Activated naive CD4-positive, alpha-beta T cell treated with anti-CD3 and anti-CD28 coated beads, Interleukin-2, amount 10 ng/mL, durations not matched to agents 7 days and 5 days (primary cell): ENCODE measurements around the gene SLC45A3.
"Not testable (repeated sequence)": the region's sequence is repeated elsewhere in the genome, so short reads cannot be mapped to it uniquely, and the experiment has no call there.

ENCODE experiments used
- CTCF ChIA-PET: fragments of 350-600 bp; sonication (Branson Sonifier 250); formaldehyde crosslinking; loops from one replicate; lab custom pipeline; 2021; ENCODE audit warnings: antibody characterized with exemption; lab: Charles Lee
- DNase-seq: peaks from one replicate; pipeline ENCODE4 v3.0.0-alpha.2; 2020
- H3K27ac Mint-ChIP-seq: one replicate; pipeline ENCODE4 v1.8.0; 2021; ENCODE audit warnings: mild to moderate bottlenecking, moderate library complexity, mixed read lengths
- H3K27me3 Mint-ChIP-seq: one replicate; pipeline ENCODE4 v1.8.0; 2021; ENCODE audit warnings: mild to moderate bottlenecking, mixed read lengths
- H3K36me3 Mint-ChIP-seq: one replicate; pipeline ENCODE4 v1.8.0; 2021; ENCODE audit warnings: mixed read lengths
- H3K4me1 Mint-ChIP-seq: one replicate; pipeline ENCODE4 v1.8.0; 2021; ENCODE audit warnings: mixed read lengths
- H3K4me3 Mint-ChIP-seq: one replicate; pipeline ENCODE4 v1.8.0; 2021; ENCODE audit warnings: mild to moderate bottlenecking, moderate library complexity, mixed read lengths
- H3K9me3 Mint-ChIP-seq: one replicate; pipeline ENCODE4 v1.8.0; 2021; ENCODE audit warnings: mixed read lengths

SLC45A3 gene

DNA sequence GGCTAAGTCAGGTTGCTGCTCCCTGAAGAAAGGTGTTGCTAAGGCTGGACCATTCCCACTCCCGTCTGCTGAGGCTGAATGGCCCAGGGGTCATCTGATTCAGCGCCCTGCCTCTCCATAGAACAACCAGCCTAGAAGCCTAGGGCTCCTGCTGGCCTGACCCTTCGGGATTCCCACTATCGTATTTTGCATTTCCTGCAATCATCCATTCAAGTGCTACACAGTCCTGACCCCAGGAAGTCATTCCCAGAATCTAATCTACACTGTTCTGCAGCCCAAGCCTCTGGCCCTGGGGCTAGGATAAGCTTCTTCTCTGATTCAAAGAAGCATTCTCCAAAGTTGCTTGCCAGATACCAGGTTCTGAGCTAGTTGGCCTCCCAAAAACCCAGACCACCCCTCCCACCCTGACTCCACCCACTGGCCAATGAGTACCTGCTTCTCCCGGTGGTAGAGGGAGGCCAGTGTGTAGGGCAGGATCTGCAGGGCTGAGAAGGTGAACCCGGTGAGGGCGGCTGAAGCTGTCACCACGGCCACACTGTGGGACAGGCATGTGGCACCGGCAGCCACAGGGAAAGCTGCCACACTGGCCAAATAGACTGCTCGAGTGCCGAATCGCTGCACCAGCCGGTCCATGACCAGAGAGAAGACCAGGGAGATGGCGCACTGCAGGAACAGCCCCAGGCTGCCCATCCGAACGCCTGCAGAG, 18.7 kb downstream of the SLC45A3 start:
- Mint-ChIP-seq H3K4me1 (peaks cover 2% of the 10 kb centered on the region), H3K36me3 (no peaks in the 10 kb centered on the region), H3K27me3 (peaks cover 57% of the 10 kb centered on the region), H3K4me3 (no peak overlapping the region), H3K27ac (no peak overlapping the region), H3K9me3 (no peaks in the 10 kb centered on the region)
- CTCF ChIA-PET = interaction anchor here (0.8 to 9.0 kb wide), 12 partner anchors 17 to 317 kb away, joined by 3 to 337 read pairs (median 54); partner anchors contain the start of gene ELK4
- no peak for DNase-seq

DNA sequence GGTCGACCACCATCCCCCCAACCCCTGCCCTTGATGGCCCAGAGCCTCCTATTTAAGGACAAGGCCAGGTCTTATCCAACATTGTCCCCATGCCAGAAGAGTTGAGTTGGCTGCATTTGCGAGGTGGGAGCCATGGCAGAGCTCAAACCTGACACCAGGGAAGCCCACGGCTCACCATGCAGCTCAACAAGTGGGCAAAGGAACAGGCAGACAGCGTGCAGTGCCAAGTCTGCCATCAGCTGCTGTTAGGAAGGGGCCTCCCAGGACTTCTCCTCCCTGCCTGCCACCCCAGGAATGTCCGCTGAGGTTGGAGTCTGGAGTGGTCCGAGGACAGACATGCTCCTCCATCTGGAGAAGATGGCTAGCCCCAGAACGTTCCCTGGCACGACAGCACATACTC, 19.9 kb downstream of the SLC45A3 start:
- H3K9me3 Mint-ChIP-seq = no peaks in the 10 kb centered on the region
- CTCF ChIA-PET = interaction anchor here (0.8 to 9.0 kb wide), 15 partner anchors 12 to 318 kb away, joined by 3 to 337 read pairs (median 35); partner anchors contain the start of genes ELK4 and RAB29

GRCh38 chr1:205658943-205659581, 21.2 kb downstream of the SLC45A3 start:
- peak; percentile 86 for DNase-seq
- Mint-ChIP-seq H3K27me3 (peaks cover 39% of the 10 kb centered on the region), H3K9me3 (no peaks in the 10 kb centered on the region), H3K36me3 (no peaks in the 10 kb centered on the region), H3K4me1 (no peaks in the 10 kb centered on the region), H3K27ac (no peak overlapping the region), H3K4me3 (no peak overlapping the region)
- CTCF ChIA-PET = interaction anchor here (0.7 to 9.0 kb wide), 60 partner anchors 9 to 451 kb away, joined by 3 to 337 read pairs (median 6); partner anchors contain the start of genes ELK4, KLHDC8A, PM20D1 and RAB29

More for the DNA sequence above, 19.9 kb downstream of the SLC45A3 start:
- no peaks in the 10 kb centered on the region for H3K36me3 Mint-ChIP-seq
- H3K27ac Mint-ChIP-seq = no peak overlapping the region
- peaks cover 2% of the 10 kb centered on the region for H3K4me1 Mint-ChIP-seq
- no peak for DNase-seq
- H3K27me3 Mint-ChIP-seq = peaks cover 48% of the 10 kb centered on the region
- H3K4me3 Mint-ChIP-seq = no peak overlapping the region

DNA sequence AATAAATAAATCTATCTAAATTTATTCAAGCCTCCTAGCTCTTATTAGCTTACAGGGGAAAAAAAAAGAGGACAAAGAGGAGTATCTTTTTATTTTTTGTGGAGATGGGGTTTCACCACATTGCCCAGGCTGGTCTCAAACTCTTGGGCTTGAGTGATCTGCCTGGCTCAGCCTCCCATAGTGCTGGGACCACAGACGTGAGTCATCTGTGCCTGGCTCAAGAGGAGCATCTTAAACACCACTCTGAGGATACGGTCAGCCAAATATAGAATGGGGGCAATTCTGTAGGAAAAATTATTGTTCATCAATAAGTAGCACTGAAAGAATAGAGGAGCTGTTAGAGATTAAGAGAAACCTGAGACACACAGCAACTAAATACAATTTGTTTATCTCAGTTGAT, 24.1 kb downstream of the SLC45A3 start:
- no peak overlapping the region for H3K27ac Mint-ChIP-seq
- no peak for DNase-seq
- no peaks in the 10 kb centered on the region for H3K4me1 Mint-ChIP-seq
- H3K9me3 Mint-ChIP-seq = no peaks in the 10 kb centered on the region
- H3K27me3 Mint-ChIP-seq = peaks cover 29% of the 10 kb centered on the region
- no peaks in the 10 kb centered on the region for H3K36me3 Mint-ChIP-seq
- CTCF ChIA-PET = interaction anchor here (0.7 to 9.0 kb wide), 20 partner anchors 13 to 355 kb away, joined by 3 to 337 read pairs (median 6); partner anchors contain the start of genes ELK4 and RAB29
- H3K4me3 Mint-ChIP-seq = no peak overlapping the region

GRCh38 chr1:205652984-205653383, 27.3 kb downstream of the SLC45A3 start:
- no peaks in the 10 kb centered on the region for H3K36me3 Mint-ChIP-seq
- no peak overlapping the region for H3K4me3 Mint-ChIP-seq
- peaks cover 22% of the 10 kb centered on the region for H3K27me3 Mint-ChIP-seq

DNA sequence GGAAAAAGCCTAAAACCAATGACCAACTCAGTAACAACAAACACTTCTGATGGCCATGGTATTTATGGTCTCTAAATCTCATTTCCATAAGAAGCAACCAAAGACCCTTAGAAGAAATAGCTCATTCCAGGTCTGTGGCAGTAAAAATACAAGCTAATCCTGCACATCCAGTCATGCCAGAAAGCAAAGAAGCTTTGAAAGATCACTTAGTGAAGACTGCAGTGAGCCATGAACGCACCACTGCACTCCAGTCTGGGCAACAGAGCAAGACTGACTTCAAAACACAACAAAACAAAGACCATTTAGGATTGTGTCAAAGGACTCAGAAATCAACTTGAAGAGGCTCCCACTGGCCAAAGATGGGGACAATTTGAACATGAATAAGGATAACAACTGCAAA, 30.1 kb downstream of the SLC45A3 start:
- peaks cover 13% of the 10 kb centered on the region for H3K27me3 Mint-ChIP-seq
- no peaks in the 10 kb centered on the region for H3K9me3 Mint-ChIP-seq
- H3K4me3 Mint-ChIP-seq = no peak overlapping the region
- H3K36me3 Mint-ChIP-seq = no peaks in the 10 kb centered on the region
- DNase-seq = no peak
- CTCF ChIA-PET = interaction anchor here (0.6 to 4.9 kb wide), 4 partner anchors 8 to 327 kb away, joined by 3 to 32 read pairs (median 7); no protein-coding TSS in a partner anchor
- no peak overlapping the region for H3K27ac Mint-ChIP-seq
- no peaks in the 10 kb centered on the region for H3K4me1 Mint-ChIP-seq

More at GRCh38 chr1:205652984-205653383, 27.3 kb downstream of the SLC45A3 start:
- no peak for DNase-seq
- H3K27ac Mint-ChIP-seq = no peak overlapping the region
- CTCF ChIA-PET = interaction anchor here (0.6 to 9.0 kb wide), 4 partner anchors 22 to 147 kb away, joined by 4 to 337 read pairs (median 155); partner anchors contain the start of gene ELK4
- H3K9me3 Mint-ChIP-seq = no peaks in the 10 kb centered on the region
- no peaks in the 10 kb centered on the region for H3K4me1 Mint-ChIP-seq

DNA sequence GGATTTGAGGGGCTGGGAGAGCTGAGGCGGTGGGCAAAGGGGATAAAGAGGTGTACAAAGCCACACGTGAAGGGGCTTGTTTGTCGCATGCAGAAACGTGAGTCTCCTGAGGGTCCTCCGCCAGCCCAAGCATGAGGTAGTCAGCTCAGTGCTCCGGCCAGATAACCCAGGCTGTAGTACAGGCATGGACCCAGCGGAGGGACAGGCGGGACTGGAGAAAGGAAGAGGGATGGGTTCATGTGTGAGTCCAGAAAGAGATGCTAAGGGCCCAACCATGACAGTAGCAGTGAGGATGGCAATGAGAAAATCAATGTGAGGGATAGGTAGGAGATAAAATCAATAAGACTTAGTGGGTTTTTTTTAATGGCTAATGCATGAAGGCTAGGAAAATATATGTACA, 34.8 kb downstream of the SLC45A3 start:
- no peak overlapping the region for H3K4me3 Mint-ChIP-seq
- no peaks in the 10 kb centered on the region for H3K4me1 Mint-ChIP-seq
- no peak overlapping the region for H3K27ac Mint-ChIP-seq
- H3K36me3 Mint-ChIP-seq = no peaks in the 10 kb centered on the region
- peaks cover 18% of the 10 kb centered on the region for H3K27me3 Mint-ChIP-seq
- H3K9me3 Mint-ChIP-seq = no peaks in the 10 kb centered on the region
- no peak for DNase-seq
- CTCF ChIA-PET = interaction anchor here (0.8 to 2.5 kb wide), 4 partner anchors 8 to 62 kb away, joined by 3 to 11 read pairs (median 4); no protein-coding TSS in a partner anchor

- H3K27me3 Mint-ChIP-seq = peaks cover 26% of the 10 kb centered on the region
- H3K4me1 Mint-ChIP-seq = no peaks in the 10 kb centered on the region
- H3K4me3 Mint-ChIP-seq = no peak overlapping the region
- H3K9me3 Mint-ChIP-seq = no peaks in the 10 kb centered on the region
- DNase-seq = no peak
- no peak overlapping the region for H3K27ac Mint-ChIP-seq
- CTCF ChIA-PET = interaction anchor here (0.7 to 3.0 kb wide), 4 partner anchors 10 to 106 kb away, joined by 5 to 16 read pairs (median 10); partner anchors contain the start of gene ELK4
- no peaks in the 10 kb centered on the region for H3K36me3 Mint-ChIP-seq
These were observed 37.5 kb downstream of the SLC45A3 start for GRCh38 chr1:205642679-205643307.

DNA sequence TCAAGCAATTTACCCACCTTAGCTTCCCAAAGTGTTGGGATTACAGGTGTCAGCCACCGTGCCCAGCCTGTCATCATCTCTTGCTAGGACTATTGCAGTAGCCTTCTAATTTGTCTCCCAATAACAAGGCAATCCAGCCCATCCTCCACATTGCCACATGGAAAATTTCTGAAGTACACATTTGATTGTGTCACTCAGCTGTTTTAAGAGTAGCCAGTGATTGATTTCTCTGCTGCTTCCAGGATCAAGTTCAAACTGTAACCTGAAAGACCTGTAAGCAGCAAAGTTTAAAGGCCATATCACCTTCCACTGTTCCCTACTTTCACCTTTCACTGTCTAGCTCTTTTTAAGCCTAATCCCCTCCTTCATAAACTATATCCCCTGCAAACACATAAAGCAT, 40.7 kb downstream of the SLC45A3 start:
- H3K27ac Mint-ChIP-seq = no peak overlapping the region
- no peaks in the 10 kb centered on the region for H3K36me3 Mint-ChIP-seq
- H3K4me3 Mint-ChIP-seq = no peak overlapping the region
- H3K4me1 Mint-ChIP-seq = peaks cover 15% of the 10 kb centered on the region
- H3K27me3 Mint-ChIP-seq = peaks cover 36% of the 10 kb centered on the region
- CTCF ChIA-PET = interaction anchor here (0.6 to 1.1 kb wide), 2 partner anchors 16 to 48 kb away, joined by 4 read pairs; no protein-coding TSS in a partner anchor
- no peaks in the 10 kb centered on the region for H3K9me3 Mint-ChIP-seq
- DNase-seq = no peak

DNA sequence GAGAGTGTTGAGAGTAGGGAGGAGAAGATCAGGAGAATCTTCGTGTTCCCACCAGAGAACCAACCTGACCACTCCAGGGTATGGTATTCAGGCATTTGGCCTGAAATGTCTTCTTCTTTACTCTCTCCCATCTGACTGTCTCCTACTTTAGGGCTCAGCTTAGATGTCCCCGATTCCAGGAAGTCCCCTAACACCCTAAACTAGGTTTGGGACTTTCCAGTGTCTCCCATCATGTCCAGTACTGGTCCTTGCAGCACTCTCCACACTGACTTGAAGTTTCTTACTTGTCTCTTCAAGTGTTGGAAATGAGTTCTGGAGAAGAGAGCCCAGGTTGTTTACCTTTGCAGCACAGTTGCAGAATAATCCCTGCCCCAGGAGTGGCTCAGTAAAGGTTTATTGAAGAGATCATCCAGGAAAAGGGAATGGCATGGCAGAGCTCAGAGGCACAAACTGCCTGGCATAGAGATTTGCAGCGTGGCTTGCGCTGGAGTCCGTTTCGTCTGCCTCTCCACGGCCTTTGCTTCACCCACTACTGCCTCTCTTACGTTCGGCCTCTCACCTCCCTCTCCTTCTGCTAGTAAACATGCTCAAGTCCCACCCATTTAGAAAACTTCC, 42.3 kb downstream of the SLC45A3 start:
- Mint-ChIP-seq H3K4me1 (peaks cover 17% of the 10 kb centered on the region), H3K27me3 (peaks cover 36% of the 10 kb centered on the region), H3K4me3 (no peak overlapping the region), H3K27ac (no peak overlapping the region), H3K9me3 (no peaks in the 10 kb centered on the region), H3K36me3 (no peaks in the 10 kb centered on the region)
- no peak for DNase-seq
- CTCF ChIA-PET = interaction anchor here (0.9 to 3.4 kb wide), 3 partner anchors 21 to 152 kb away, joined by 3 to 28 read pairs (median 3); no protein-coding TSS in a partner anchor

- no peak for DNase-seq
- CTCF ChIA-PET = interaction anchor here (0.9 to 3.4 kb wide), 4 partner anchors 19 to 45 kb away, joined by 3 to 28 read pairs (median 10); no protein-coding TSS in a partner anchor
- Mint-ChIP-seq H3K36me3 (no peaks in the 10 kb centered on the region), H3K27ac (no peak overlapping the region), H3K4me1 (peaks cover 25% of the 10 kb centered on the region), H3K27me3 (peaks cover 36% of the 10 kb centered on the region), H3K9me3 (no peaks in the 10 kb centered on the region), H3K4me3 (no peak overlapping the region)
These were observed 43.6 kb downstream of the SLC45A3 start for GRCh38 chr1:205636732-205637131.

GRCh38 chr1:205636138-205636530, 44.2 kb downstream of the SLC45A3 start:
- H3K4me3 Mint-ChIP-seq, H3K9me3 Mint-ChIP-seq, H3K36me3 Mint-ChIP-seq, DNase-seq, H3K27ac Mint-ChIP-seq: not testable (repeated sequence)
- peaks cover 31% of the 10 kb centered on the region for H3K27me3 Mint-ChIP-seq
- peaks cover 25% of the 10 kb centered on the region for H3K4me1 Mint-ChIP-seq
- CTCF ChIA-PET = interaction anchor here (1.2 to 3.4 kb wide), 4 partner anchors 19 to 48 kb away, joined by 3 to 28 read pairs (median 10); no protein-coding TSS in a partner anchor

GRCh38 chr1:205633421-205633976, 46.8 kb downstream of the SLC45A3 start:
- CTCF ChIA-PET = interaction anchor here (1.1 to 7.2 kb wide), 7 partner anchors 15 to 106 kb away, joined by 4 to 234 read pairs (median 10); no protein-coding TSS in a partner anchor
- DNase-seq = no peak
- Mint-ChIP-seq H3K4me1 (peaks cover 43% of the 10 kb centered on the region), H3K27me3 (peaks cover 20% of the 10 kb centered on the region), H3K4me3 (no peak overlapping the region), H3K27ac (no peak overlapping the region), H3K9me3 (no peaks in the 10 kb centered on the region), H3K36me3 (peaks cover 16% of the 10 kb centered on the region)
